ENCODE data around the gene FAM229A.

FAM229A gene

GRCh38 chr1:32327204-32327603 lies 35.1 kb downstream of the FAM229A start:
- DNase-seq, result no peak

GRCh38 chr1:32321712-32322291 lies 40.5 kb downstream of the FAM229A start:
- DNase-seq, result no peak

GRCh38 chr1:32318127-32318869 lies 44.0 kb downstream of the FAM229A start:
- DNase-seq, result no peak

- no peak for DNase-seq
These were observed 45.4 kb downstream of the FAM229A start for GRCh38 chr1:32316903-32317277.

- DNase-seq, result no peak
These were observed 50.4 kb downstream of the FAM229A start for GRCh38 chr1:32311709-32312393.
